ENCODE data around the gene TSHR.
"Not testable (repeated sequence)": the region's sequence is repeated elsewhere in the genome, so short reads cannot be mapped to it uniquely, and the experiment has no call there.

The TSHR gene

DNA sequence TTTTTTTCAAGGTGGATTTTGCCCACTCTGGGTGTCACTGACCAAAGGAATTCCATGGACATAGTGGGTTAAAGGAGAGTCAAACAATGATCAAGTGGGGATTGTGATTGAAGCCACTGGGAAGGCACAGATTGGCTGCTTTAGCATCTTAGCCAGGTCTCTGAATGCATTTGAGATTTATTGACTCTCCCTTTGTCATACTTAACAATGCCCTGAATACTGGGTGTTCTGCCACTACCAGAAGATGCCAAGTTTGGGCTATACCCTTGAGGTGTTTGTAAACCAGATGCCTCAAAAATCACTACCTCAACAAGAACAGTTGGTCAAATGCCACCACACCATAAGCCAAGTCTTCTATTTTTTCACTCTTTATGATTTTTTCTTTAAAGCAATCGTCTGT, 150.5 kb downstream of the TSHR start:
- no peak overlapping the region for H3K27ac Mint-ChIP-seq (ENCODE audit: low read depth)
- H3K4me1 Mint-ChIP-seq = no peaks in the 10 kb centered on the region
- DNase-seq (ENCODE audit: low spot score in 2 of 2) (no peak), ATAC-seq (replicated peaks; ENCODE audit: extremely low read depth, poor library complexity, severe bottlenecking) (no peak)
- no peaks in the 10 kb centered on the region for H3K9me3 Mint-ChIP-seq
- H3K27me3 Mint-ChIP-seq = no peaks in the 10 kb centered on the region
- H3K36me3 Mint-ChIP-seq (ENCODE audit: insufficient read depth) = no peaks in the 10 kb centered on the region
- no peak overlapping the region for H3K4me3 Mint-ChIP-seq

DNA sequence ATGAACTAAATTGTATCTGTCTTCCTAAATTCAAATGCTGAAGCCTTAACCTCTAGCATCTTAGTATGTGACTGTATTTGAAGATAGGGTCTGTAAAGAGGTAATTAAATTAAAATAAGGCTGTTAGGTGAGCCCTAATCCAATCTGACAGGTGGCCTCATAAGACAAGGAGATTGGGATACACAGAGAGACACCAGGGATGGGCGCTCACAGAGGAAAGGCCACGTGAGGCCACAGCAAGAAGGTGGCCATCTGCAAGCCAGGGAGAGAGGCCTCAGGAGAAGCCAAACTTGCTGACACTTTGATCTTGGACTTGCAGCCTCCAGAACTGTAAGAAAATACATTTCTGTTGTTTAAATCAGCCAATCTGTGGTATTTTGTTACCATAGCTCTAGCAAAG, 154.8 kb downstream of the TSHR start:
- DNase-seq (ENCODE audit: low spot score in 2 of 2) (no peak), ATAC-seq (replicated peaks; ENCODE audit: extremely low read depth, poor library complexity, severe bottlenecking) (no peak)
- H3K4me1 Mint-ChIP-seq = no peaks in the 10 kb centered on the region
- no peaks in the 10 kb centered on the region for H3K27me3 Mint-ChIP-seq
- no peaks in the 10 kb centered on the region for H3K36me3 Mint-ChIP-seq (ENCODE audit: insufficient read depth)
- no peak overlapping the region for H3K27ac Mint-ChIP-seq (ENCODE audit: low read depth)
- no peak overlapping the region for H3K4me3 Mint-ChIP-seq
- no peaks in the 10 kb centered on the region for H3K9me3 Mint-ChIP-seq

DNA sequence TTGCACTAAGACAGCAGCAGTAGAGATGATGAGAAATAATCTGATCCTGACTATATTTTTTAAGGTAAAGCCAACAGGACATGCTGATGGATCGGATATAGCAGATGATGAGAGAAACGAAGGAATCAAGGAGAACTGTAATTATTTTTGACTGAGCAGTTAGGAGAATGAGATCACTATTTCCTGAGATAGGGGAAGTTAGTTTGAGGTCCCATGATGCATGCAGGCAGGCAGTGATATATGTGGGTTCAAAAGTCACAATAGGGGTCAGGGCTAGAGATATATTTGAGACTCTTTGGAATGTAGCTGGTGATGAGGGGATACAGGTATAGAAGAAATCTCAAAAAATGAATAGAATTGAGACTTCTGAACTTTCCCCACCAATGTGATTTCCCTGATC, 157.8 kb downstream of the TSHR start:
- H3K27me3 Mint-ChIP-seq = no peaks in the 10 kb centered on the region
- H3K9me3 Mint-ChIP-seq = no peaks in the 10 kb centered on the region
- no peak for DNase-seq (ENCODE audit: low spot score in 2 of 2)
- no peaks in the 10 kb centered on the region for H3K36me3 Mint-ChIP-seq (ENCODE audit: insufficient read depth)
- no peak overlapping the region for H3K27ac Mint-ChIP-seq (ENCODE audit: low read depth)
- H3K4me3 Mint-ChIP-seq = no peak overlapping the region
- no peak for ATAC-seq (replicated peaks; ENCODE audit: extremely low read depth, poor library complexity, severe bottlenecking)
- H3K4me1 Mint-ChIP-seq = no peaks in the 10 kb centered on the region

DNA sequence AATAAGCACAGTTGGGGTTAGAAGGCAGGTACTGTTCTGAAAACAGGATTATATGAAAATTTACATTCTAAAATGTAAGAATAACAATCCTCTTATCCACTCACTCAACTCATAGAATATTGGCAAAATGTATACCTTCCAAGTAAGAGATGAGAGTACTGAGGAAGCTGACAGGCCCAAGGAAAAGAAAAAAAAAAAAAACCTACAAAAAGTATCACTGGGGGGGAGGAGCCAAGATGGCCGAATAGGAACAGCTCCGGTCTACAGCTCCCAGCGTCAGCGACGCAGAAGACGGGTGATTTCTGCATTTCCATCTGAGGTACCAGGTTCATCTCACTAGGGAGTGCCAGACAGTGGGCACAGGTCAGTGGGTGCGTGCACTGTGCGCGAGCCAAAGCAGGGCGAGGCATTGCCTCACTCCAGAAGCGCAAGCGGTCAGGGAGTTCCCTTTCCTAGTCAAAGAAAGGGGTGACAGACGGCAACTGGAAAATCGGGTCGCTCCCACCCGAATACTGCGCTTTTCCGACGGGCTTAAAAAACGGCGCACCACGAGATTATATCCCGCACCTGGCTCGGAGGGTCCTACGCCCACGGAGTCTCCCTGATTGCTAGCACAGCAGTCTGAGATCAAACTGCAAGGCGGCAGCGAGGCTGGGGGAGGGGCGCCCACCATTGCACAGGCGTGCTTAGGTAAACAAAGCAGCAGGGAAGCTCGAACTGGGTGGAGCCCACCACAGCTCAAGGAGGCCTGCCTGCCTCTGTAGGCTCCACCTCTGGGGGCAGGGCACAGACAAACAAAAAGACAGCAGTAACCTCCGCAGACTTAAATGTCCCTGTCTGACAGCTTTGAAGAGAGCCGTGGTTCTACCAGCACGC, 158.8 kb downstream of the TSHR start:
- H3K4me3 Mint-ChIP-seq; ATAC-seq (replicated peaks; ENCODE audit: extremely low read depth, poor library complexity, severe bottlenecking); DNase-seq (ENCODE audit: low spot score in 2 of 2); H3K4me1 Mint-ChIP-seq; H3K9me3 Mint-ChIP-seq; H3K36me3 Mint-ChIP-seq (ENCODE audit: insufficient read depth); H3K27me3 Mint-ChIP-seq; H3K27ac Mint-ChIP-seq (ENCODE audit: low read depth): not testable (repeated sequence)

DNA sequence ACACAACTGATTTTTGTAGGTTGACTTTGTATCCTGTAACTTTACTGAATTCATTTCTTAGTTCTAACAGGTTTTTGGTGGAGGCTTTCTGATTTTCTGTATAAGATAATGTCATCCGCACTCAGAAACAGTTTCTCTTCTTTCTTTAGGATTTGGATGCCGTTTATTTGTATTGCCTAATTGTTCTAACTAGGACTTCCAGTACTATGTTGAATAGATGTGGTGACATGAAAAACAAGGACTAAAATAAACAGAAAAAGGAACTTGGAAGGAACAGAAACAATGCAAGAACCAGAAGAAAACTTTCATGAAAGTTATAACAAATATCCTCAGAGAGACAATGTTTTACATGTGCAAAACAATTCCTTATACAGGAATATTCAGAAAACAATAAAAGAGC, 165.1 kb downstream of the TSHR start:
- DNase-seq (ENCODE audit: low spot score in 2 of 2) (no peak), ATAC-seq (replicated peaks; ENCODE audit: extremely low read depth, poor library complexity, severe bottlenecking) (no peak)
- Mint-ChIP-seq H3K27me3 (no peaks in the 10 kb centered on the region), H3K36me3 (ENCODE audit: insufficient read depth) (no peaks in the 10 kb centered on the region), H3K4me3 (no peak overlapping the region), H3K4me1 (no peaks in the 10 kb centered on the region), H3K27ac (ENCODE audit: low read depth) (no peak overlapping the region), H3K9me3 (no peaks in the 10 kb centered on the region)

DNA sequence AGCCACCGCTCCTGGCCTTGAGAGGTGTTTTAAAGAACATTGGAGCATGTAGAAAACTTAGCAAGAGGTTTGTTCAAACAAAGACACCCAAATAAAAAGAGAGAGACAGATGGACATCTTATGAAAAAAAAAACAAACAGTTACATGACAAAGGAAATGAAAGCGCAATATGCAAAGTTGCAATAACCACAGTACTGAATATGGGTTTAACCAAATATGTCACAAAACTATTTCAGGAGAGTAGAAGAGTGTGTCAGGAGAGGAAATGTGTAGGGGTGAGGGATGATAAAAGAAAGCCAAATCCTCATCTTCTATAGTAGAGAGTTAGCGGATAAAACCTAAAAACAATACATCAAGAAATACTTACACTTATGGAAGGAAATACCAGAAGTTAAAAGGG, 166.9 kb downstream of the TSHR start:
- no peaks in the 10 kb centered on the region for H3K27me3 Mint-ChIP-seq
- H3K4me1 Mint-ChIP-seq = no peaks in the 10 kb centered on the region
- H3K36me3 Mint-ChIP-seq (ENCODE audit: insufficient read depth) = no peaks in the 10 kb centered on the region
- no peaks in the 10 kb centered on the region for H3K9me3 Mint-ChIP-seq
- H3K27ac Mint-ChIP-seq (ENCODE audit: low read depth) = no peak overlapping the region
- no peak overlapping the region for H3K4me3 Mint-ChIP-seq
- ATAC-seq (replicated peaks; ENCODE audit: extremely low read depth, poor library complexity, severe bottlenecking) (no peak), DNase-seq (ENCODE audit: low spot score in 2 of 2) (no peak)

DNA sequence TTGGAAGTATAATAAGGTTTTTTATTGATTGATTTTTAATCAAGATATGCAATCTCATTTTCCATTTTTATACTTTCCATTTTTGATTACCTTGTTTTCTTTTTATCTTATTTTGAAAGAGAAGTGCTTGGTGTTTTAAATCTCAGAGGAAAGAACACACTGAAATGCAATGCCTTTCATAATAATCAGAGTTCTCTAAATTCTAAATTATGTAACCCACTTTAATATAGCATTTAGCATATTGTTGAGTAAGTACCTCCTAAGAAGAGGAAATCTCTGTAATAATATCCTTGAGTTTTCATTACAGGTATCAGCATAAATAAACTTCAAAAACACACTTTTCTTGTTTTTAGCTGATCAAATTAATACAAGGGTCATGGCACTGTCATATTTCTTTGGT, 168.4 kb downstream of the TSHR start:
- no peaks in the 10 kb centered on the region for H3K9me3 Mint-ChIP-seq
- H3K4me1 Mint-ChIP-seq = no peaks in the 10 kb centered on the region
- no peak overlapping the region for H3K27ac Mint-ChIP-seq (ENCODE audit: low read depth)
- no peaks in the 10 kb centered on the region for H3K27me3 Mint-ChIP-seq
- ATAC-seq (replicated peaks; ENCODE audit: extremely low read depth, poor library complexity, severe bottlenecking) (no peak), DNase-seq (ENCODE audit: low spot score in 2 of 2) (no peak)
- no peak overlapping the region for H3K4me3 Mint-ChIP-seq
- H3K36me3 Mint-ChIP-seq (ENCODE audit: insufficient read depth) = no peaks in the 10 kb centered on the region

DNA sequence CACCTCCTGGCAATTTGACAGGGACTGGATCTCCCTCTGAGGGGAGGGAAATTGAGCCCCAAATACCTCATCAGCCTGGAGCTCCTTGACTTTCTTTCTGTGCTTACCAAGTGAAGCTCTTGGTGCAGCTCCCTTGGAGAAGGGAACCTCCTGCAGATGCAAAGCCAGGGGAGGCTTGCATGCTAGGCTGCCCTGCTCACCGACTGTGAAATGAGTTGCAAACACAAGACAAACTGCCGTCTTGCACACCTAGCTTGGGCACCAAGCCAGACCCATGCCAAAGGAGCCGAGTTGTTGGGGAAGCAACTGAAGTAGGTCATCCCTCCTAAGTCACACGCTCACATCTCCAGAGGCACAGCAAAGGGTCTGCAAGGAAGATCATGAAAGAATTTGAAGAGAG, 170.1 kb downstream of the TSHR start:
- no peaks in the 10 kb centered on the region for H3K36me3 Mint-ChIP-seq (ENCODE audit: insufficient read depth)
- DNase-seq (ENCODE audit: low spot score in 2 of 2) (no peak), ATAC-seq (replicated peaks; ENCODE audit: extremely low read depth, poor library complexity, severe bottlenecking) (no peak)
- no peak overlapping the region for H3K4me3 Mint-ChIP-seq
- no peaks in the 10 kb centered on the region for H3K9me3 Mint-ChIP-seq
- H3K27ac Mint-ChIP-seq (ENCODE audit: low read depth) = no peak overlapping the region
- no peaks in the 10 kb centered on the region for H3K27me3 Mint-ChIP-seq
- no peaks in the 10 kb centered on the region for H3K4me1 Mint-ChIP-seq

DNA sequence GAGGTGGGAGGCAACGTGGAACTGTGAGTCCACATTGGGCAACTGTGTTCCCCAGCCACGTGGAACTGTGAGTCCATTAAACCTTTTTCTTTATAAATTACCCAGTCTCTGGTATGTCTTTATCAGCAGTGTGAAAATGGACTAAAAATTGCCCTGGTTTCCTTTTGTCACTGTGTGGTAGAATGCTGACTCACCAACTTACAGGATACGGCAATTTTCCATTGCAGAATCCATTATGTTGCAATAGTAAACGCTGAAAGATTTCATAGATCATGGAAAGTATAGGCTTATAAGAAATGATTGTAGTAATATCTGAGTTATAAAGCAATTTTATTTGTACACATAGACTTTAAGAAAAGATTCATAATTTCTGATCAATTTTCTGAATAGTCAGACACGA, 172.4 kb downstream of the TSHR start:
- Mint-ChIP-seq H3K4me3 (no peak overlapping the region), H3K4me1 (no peaks in the 10 kb centered on the region)

DNA sequence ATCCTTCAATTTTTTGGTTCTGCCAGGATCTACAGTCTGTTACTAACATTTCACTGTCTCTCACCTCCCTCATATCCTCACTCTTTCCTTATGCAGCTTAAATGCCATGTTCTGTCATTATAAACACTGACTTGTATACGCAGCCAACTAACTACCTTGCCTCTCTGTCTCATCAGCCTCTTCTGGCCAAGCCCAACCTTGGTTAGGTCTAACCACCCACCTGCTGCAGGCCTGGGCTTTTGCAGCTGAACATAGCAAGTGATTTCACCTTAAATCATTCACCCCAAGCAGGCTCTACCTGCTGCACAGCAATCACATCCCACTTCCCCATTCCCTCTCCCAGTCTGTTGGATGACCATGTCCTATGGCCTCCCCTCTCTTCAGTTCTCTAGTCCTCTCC, 173.8 kb downstream of the TSHR start:
- H3K4me3 Mint-ChIP-seq = no peak overlapping the region
- H3K27me3 Mint-ChIP-seq = no peaks in the 10 kb centered on the region
- DNase-seq (ENCODE audit: low spot score in 2 of 2) (no peak), ATAC-seq (replicated peaks; ENCODE audit: extremely low read depth, poor library complexity, severe bottlenecking) (no peak)
- H3K9me3 Mint-ChIP-seq = no peaks in the 10 kb centered on the region
- no peaks in the 10 kb centered on the region for H3K36me3 Mint-ChIP-seq (ENCODE audit: insufficient read depth)
- no peak overlapping the region for H3K27ac Mint-ChIP-seq (ENCODE audit: low read depth)
- H3K4me1 Mint-ChIP-seq = no peaks in the 10 kb centered on the region

More for the DNA sequence above, 172.4 kb downstream of the TSHR start:
- H3K9me3 Mint-ChIP-seq = no peaks in the 10 kb centered on the region
- H3K27ac Mint-ChIP-seq (ENCODE audit: low read depth) = no peak overlapping the region
- DNase-seq (ENCODE audit: low spot score in 2 of 2) = no peak
- ATAC-seq (replicated peaks; ENCODE audit: extremely low read depth, poor library complexity, severe bottlenecking) = no peak
- H3K27me3 Mint-ChIP-seq = no peaks in the 10 kb centered on the region
- no peaks in the 10 kb centered on the region for H3K36me3 Mint-ChIP-seq (ENCODE audit: insufficient read depth)

DNA sequence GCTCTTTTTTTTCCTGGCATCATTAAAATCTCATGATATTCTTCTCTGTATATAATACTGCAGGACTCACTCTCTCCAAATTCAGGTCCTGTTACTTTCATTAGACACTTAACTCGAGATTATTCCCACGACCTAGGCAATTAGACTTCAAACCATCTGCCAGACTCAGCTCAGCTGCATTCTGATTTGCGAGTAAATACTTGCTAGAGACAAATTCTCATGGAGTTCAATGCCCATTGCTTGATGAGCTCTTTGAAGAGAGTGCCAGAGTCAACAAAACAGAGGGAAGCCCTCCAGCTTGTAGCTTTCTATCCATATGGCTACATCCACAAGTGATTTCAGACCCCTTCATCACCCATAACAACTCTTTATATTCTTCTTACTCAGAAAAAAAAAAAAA, 177.0 kb downstream of the TSHR start:
- Mint-ChIP-seq H3K4me1 (no peaks in the 10 kb centered on the region), H3K27me3 (no peaks in the 10 kb centered on the region), H3K36me3 (ENCODE audit: insufficient read depth) (no peaks in the 10 kb centered on the region), H3K9me3 (no peaks in the 10 kb centered on the region), H3K4me3 (no peak overlapping the region), H3K27ac (ENCODE audit: low read depth) (no peak overlapping the region)
- no peak for DNase-seq (ENCODE audit: low spot score in 2 of 2)
- ATAC-seq (replicated peaks; ENCODE audit: extremely low read depth, poor library complexity, severe bottlenecking) = no peak

DNA sequence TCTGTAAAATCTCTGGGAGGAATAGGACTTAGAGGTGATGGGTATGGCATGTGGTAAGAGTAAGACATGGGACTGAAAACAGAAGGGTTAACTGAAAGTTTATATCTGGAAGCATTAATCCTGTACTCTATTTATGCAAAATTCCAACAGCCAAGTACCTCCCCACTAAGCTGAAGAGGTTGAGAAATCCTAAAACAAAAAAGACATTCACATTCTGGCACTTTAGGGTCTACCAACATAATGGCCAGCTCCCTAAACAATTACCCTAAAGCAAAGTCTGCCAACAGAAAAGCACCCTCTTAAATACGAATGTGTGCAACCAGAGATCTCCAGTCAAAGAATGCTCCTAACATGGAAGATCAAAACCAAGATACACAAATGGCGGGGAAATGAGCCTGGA, 178.0 kb downstream of the TSHR start:
- H3K4me3 Mint-ChIP-seq = no peak overlapping the region
- no peaks in the 10 kb centered on the region for H3K9me3 Mint-ChIP-seq
- no peak overlapping the region for H3K27ac Mint-ChIP-seq (ENCODE audit: low read depth)
- H3K4me1 Mint-ChIP-seq = no peaks in the 10 kb centered on the region
- DNase-seq (ENCODE audit: low spot score in 2 of 2) (no peak), ATAC-seq (replicated peaks; ENCODE audit: extremely low read depth, poor library complexity, severe bottlenecking) (no peak)
- H3K27me3 Mint-ChIP-seq = no peaks in the 10 kb centered on the region
- H3K36me3 Mint-ChIP-seq (ENCODE audit: insufficient read depth) = no peaks in the 10 kb centered on the region

DNA sequence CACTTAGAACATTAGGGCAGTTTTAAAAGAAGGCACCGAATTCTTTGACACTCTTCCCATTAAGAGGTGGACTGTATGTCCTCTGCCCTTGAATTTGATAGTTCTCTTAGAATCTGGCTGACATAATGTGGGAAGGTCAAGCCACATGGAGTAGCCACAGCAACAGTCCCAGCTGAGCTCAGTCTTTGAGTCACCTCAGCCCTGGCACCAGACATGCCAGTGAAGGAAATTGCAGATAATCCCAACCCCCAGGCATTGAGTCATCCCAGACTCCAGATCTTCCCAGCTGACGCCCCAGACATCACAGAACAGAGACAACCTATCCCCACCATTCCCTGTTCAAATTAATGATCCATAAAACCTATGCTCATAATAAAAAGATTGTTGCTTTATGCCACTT, 181.9 kb downstream of the TSHR start:
- Mint-ChIP-seq H3K4me1 (no peaks in the 10 kb centered on the region), H3K4me3 (no peak overlapping the region), H3K27me3 (no peaks in the 10 kb centered on the region), H3K27ac (ENCODE audit: low read depth) (no peak overlapping the region), H3K9me3 (no peaks in the 10 kb centered on the region), H3K36me3 (ENCODE audit: insufficient read depth) (no peaks in the 10 kb centered on the region)
- no peak for ATAC-seq (replicated peaks; ENCODE audit: extremely low read depth, poor library complexity, severe bottlenecking)
- DNase-seq (ENCODE audit: low spot score in 2 of 2) = no peak

Data from central memory CD8-positive, alpha-beta T cell (primary cell).